WTC11 (cell line): ENCODE measurements around the gene CTNNA1.

ENCODE experiments used
- CTCF ChIP-seq: fragments of 200-600 bp; IDR thresholded peaks from 2 replicates; pipeline ENCODE4 v1.8.0; 2022; ENCODE audit warnings: antibody characterized with exemption
- FOXJ3 ChIP-seq: sonication (generic); formaldehyde crosslinking; IDR thresholded peaks from 2 replicates; pipeline ENCODE4 v1.9.0; 2021; ENCODE audit warnings: missing genetic modification reagents, mild to moderate bottlenecking, borderline replicate concordance
- GRHL2 ChIP-seq: fragments of 250-450 bp; sonication (Bioruptor Pico); IDR thresholded peaks from 2 replicates; pipeline ENCODE4 v1.8.0; 2022; ENCODE audit warnings: mild to moderate bottlenecking, moderate library complexity; ENCODE audit not compliant: insufficient replicate concordance, severe bottlenecking
- HMGXB4 ChIP-seq: sonication (generic); formaldehyde crosslinking; IDR thresholded peaks from 2 replicates; pipeline ENCODE4 v1.8.1; 2023; ENCODE audit warnings: mild to moderate bottlenecking, moderate library complexity, missing genetic modification reagents
- MAX ChIP-seq: sonication (generic); formaldehyde crosslinking; IDR thresholded peaks from 2 replicates; pipeline ENCODE4 v1.8.0; 2022; ENCODE audit warnings: mild to moderate bottlenecking, missing genetic modification reagents
- NFYB ChIP-seq: sonication (generic); formaldehyde crosslinking; conservative IDR thresholded peaks from 2 replicates; pipeline ENCODE4 v1.8.0; 2022; ENCODE audit warnings: low read depth, missing genetic modification reagents
- PRDM15 ChIP-seq: sonication (generic); formaldehyde crosslinking; IDR thresholded peaks from 2 replicates; pipeline ENCODE4 v1.8.0; 2022; ENCODE audit warnings: missing genetic modification reagents
- USF2 ChIP-seq: sonication (generic); formaldehyde crosslinking; IDR thresholded peaks from 2 replicates; pipeline ENCODE4 v1.8.1; 2023; ENCODE audit warnings: mild to moderate bottlenecking, missing genetic modification reagents, moderate library complexity
- TF ChIP-seq, protein P1 (sequence below): sonication (generic); formaldehyde crosslinking; IDR thresholded peaks from 2 replicates; pipeline ENCODE4 v1.8.0; 2023; ENCODE audit warnings: missing genetic modification reagents, mild to moderate bottlenecking, borderline replicate concordance
- TF ChIP-seq, protein P2 (sequence below): sonication (generic); formaldehyde crosslinking; IDR thresholded peaks from 2 replicates; pipeline ENCODE4 v1.8.1; 2022; ENCODE audit warnings: low read depth, mild to moderate bottlenecking, moderate library complexity, missing genetic modification reagents, borderline replicate concordance

DNA sequence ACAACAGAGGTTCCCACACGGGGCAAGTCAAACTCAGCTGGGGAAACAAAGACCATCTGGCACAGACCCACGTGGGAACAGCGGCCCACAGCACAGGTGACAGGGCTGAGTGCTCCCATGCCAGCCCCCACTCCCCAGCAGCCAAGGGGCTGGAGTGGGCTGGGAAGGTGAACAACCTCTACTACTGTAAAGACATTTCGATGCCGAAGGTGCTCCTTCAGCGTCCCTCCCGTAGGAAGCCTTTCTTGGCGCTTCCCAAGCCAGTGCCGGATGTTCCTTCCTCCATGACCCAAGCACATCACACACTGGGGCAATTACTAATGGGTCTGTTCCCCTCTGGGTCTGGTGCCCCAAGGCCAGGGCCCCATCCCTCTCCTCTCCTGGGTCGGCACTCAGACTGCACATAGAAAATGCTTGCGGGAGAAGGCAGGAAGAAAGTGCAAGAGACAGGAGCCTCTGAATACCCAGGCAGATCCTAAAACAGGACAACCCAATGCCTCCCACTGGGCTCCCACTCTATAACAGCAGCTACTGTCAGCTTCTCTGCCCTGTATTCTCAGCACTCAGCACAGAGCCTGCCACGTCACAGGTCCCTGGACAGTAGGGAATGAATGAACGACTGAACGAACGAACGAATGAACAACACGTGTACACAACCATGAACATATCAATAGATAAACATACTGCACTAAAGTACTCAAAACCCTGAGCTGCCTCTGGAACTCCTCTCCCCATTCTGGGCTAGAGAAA is 198.9 kb downstream of the CTNNA1 start:
- TF ChIP-seq, protein P1, sequence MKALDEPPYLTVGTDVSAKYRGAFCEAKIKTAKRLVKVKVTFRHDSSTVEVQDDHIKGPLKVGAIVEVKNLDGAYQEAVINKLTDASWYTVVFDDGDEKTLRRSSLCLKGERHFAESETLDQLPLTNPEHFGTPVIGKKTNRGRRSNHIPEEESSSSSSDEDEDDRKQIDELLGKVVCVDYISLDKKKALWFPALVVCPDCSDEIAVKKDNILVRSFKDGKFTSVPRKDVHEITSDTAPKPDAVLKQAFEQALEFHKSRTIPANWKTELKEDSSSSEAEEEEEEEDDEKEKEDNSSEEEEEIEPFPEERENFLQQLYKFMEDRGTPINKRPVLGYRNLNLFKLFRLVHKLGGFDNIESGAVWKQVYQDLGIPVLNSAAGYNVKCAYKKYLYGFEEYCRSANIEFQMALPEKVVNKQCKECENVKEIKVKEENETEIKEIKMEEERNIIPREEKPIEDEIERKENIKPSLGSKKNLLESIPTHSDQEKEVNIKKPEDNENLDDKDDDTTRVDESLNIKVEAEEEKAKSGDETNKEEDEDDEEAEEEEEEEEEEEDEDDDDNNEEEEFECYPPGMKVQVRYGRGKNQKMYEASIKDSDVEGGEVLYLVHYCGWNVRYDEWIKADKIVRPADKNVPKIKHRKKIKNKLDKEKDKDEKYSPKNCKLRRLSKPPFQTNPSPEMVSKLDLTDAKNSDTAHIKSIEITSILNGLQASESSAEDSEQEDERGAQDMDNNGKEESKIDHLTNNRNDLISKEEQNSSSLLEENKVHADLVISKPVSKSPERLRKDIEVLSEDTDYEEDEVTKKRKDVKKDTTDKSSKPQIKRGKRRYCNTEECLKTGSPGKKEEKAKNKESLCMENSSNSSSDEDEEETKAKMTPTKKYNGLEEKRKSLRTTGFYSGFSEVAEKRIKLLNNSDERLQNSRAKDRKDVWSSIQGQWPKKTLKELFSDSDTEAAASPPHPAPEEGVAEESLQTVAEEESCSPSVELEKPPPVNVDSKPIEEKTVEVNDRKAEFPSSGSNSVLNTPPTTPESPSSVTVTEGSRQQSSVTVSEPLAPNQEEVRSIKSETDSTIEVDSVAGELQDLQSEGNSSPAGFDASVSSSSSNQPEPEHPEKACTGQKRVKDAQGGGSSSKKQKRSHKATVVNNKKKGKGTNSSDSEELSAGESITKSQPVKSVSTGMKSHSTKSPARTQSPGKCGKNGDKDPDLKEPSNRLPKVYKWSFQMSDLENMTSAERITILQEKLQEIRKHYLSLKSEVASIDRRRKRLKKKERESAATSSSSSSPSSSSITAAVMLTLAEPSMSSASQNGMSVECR (CRISPR knock-in tag) = no peak
- TF ChIP-seq FOXJ3 (no peak), USF2 (CRISPR knock-in tag) (no peak), CTCF (no peak), PRDM15 (CRISPR knock-in tag) (no peak), MAX (CRISPR knock-in tag) (no peak), NFYB (CRISPR knock-in tag) (no peak), GRHL2 (no peak), HMGXB4 (no peak)
- TF ChIP-seq, protein P2, sequence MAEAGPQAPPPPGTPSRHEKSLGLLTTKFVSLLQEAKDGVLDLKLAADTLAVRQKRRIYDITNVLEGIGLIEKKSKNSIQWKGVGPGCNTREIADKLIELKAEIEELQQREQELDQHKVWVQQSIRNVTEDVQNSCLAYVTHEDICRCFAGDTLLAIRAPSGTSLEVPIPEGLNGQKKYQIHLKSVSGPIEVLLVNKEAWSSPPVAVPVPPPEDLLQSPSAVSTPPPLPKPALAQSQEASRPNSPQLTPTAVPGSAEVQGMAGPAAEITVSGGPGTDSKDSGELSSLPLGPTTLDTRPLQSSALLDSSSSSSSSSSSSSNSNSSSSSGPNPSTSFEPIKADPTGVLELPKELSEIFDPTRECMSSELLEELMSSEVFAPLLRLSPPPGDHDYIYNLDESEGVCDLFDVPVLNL (CRISPR knock-in tag) = no peak
